Measurements from ENCODE around the gene TXLNB.
"Not testable (repeated sequence)": the region's sequence is repeated elsewhere in the genome, so short reads cannot be mapped to it uniquely, and the experiment has no call there.

TXLNB gene

DNA sequence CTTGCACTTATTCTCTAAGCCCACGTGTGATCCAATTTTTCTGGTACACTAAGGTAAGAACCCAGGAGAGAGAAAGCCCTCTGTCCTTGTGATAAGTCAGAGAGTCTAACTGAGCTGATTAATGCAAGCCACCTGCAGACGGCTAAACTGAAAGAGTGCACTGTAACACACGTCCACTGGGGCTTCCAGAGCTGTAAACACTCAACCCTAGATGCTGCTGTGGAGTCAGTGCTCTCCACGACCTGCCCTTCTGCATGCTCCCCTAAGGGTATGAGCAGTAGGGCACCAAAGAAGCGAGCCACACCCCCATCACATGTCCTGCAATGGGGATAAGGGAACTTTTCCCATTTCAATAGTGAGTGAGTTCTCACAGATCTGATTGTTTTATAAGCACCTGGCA, 55.7 kb downstream of the TXLNB start:
- DNase-seq (ENCODE audit: low read depth in 2 of 2): no peak

DNA sequence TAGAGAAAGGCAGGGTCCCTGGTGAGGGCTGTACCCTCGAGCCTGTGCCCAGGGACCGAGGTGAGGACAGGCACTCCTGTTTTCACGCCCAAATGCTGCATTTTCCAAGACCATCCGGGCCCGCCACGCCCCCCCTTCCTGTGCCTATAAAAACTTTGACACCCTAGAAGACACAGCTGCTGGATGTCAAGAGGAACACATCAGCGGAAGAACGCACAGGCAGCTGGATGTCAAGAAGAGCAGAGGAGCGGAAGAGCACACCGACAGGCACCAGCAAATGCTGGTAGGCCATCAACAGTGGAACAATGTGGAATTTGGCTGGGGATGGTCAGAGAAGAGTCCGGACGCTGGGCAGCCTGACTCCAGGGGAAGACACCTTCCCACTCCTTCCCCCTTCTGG, 56.1 kb downstream of the TXLNB start:
- DNase-seq (ENCODE audit: low read depth in 2 of 2): no peak

DNA sequence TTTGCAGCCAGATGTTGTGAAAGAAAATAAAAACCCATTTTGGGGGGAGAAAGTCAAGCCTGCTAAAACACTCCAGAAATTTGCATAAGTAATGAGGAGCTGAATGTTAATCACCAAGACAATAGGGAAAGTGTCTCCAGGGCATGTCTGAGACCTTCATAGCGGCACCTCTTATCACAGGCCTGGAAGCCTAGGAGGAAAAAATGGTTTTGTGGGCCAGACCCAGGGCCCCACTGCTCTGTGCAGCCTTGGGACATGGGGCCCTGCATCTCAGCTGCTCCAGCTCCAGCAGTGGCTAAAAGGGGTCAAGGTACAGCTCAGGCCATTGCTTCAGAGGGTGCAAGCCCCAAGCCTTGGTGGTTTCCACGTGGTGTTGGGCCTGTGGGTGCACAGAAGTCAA, 57.6 kb downstream of the TXLNB start:
- DNase-seq (ENCODE audit: low read depth in 2 of 2): not testable (repeated sequence)

DNA sequence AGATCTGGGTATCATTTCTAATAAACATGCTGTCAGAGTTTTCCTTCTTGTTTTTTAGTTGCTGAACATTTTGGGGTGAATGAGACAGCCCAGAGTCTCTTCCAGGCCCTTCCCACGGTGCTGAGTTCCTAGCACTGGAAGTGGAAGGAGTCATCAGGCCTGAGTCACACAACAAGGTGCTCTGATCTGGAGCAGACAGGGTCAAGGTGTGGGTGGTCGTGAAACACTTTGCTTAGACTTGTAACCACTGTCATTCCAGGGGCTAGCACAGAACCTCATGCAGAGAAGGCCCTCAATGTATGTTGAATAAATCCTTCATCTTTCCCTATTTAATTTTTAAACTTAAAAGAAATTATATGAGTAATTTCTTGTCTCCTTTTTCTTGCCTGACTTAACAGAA, 60.6 kb downstream of the TXLNB start:
- no peak for DNase-seq (ENCODE audit: low read depth in 2 of 2)

DNA sequence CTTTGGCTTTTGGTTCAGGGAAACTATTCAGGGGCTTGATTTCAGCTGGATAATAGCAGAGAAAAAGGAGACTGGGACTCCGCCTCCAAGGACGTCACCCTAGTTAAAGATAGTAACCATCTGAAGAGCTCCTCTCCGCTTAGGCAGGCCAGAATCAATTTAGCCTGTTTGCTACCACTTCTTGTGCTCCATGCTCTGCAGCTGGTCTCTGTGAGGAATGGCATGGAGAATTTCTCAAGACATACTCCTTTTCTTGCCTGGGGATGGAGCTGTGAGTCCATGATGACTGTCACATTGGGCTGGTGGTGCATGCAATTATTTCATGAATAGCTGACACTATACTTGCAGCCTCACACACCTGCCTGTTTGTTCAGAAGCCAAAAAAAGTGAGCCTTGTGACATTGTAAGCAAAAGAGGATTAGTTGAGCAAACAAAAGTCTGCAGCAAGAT, 61.4 kb downstream of the TXLNB start:
- DNase-seq (ENCODE audit: low read depth in 2 of 2): no peak

DNA sequence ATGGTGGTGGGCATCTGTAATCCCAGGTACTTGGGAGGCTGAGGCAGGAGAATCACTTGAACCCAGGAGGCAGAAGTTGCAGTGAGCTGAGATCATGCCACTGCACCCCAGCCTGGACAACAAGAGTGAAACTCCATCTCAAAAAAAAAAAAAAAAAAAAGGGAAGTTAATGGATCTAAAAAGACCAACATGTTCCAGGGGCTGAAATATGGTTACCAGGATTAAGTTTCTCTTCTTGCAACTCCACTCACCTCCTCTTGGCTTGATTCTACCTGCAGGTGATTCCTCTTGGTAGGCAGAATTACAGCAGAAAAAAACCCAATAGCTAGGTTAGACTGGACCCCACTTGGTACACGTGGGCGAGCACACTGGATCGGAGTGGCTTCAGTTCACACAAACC, 63.4 kb downstream of the TXLNB start:
- not testable (repeated sequence) for DNase-seq (ENCODE audit: low read depth in 2 of 2)

DNA sequence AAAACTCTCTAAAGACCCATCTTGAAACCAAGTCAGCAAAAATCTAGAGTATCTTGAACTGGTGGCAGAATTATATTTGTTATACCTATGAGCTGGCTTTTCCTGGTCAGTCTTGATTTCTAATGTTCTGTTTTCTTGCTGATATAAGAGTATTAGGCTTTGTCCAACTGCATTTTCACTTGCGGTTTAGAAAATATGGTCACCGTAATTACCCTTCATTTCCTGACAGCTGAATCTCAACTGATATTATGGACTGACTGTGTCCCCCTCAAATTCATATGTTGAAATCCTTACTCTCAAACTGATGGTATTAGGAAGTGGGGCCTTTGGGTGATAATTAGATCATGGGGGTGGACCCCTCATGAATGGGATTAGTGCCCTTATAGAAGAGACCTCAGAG, 72.1 kb downstream of the TXLNB start:
- DNase-seq (ENCODE audit: low read depth in 2 of 2): no peak

DNA sequence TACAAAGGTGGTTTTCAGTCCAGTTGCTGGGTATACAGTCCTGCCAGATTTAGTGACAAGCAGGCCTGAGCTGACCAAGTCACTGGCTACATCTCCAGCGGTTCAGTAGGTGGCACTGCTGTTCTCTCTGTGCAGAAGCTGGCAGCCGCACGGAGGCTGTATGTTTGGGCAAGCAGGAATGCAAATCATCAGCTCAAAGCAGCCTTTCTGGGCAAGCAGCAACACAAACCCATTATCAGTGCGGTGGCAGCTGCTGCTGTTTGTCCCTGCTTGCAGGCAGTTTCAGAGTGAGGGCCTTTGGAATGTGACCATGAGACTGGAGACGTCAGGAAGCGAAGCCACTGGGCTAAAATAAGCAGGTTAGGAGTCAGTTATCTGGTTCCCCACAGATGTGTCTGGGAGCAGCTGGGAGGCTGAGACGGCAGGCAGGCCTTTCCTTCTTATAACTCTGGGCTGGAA, 72.5 kb downstream of the TXLNB start:
- peak; percentile 51 to 55 for DNase-seq (ENCODE audit: low read depth in 2 of 2)

DNA sequence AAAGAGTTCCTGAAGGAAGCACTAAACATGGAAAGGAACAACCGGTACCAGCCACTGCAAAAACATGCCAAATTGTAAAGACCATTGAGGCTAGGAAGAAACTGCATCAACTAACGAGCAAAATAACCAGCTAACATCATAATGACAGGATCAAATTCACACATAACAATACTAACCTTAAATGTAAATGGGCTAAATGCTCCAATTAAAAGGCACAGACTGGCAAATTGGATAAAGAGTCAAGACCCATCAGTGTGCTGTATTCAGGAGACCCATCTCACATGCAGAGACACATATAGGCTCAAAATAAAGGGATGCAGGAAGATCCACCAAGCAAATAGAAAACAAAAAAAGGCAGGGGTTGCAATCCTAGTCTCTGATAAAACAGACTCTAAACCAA, 79.3 kb downstream of the TXLNB start:
- not testable (repeated sequence) for DNase-seq (ENCODE audit: low read depth in 2 of 2)

DNA sequence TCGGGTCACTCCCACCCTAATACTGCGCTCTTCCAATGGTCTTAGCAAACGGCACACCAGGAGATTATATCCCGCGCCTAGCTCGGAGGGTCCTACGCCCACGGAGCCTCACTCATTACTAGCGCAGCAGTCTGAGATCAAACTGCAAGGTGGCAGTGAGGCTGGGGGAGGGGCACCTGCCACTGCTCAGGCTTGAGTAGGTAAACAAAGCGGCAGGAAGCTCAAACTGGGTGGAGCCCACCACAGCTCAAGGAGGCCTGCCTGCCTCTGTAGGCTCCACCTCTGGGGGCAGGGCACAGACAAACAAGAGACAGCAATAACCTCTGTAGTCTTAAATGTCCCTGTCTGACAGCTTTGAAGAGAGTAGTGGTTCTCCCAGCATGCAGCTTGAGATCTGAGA, 81.0 kb downstream of the TXLNB start:
- DNase-seq (ENCODE audit: low read depth in 2 of 2): not testable (repeated sequence)

DNA sequence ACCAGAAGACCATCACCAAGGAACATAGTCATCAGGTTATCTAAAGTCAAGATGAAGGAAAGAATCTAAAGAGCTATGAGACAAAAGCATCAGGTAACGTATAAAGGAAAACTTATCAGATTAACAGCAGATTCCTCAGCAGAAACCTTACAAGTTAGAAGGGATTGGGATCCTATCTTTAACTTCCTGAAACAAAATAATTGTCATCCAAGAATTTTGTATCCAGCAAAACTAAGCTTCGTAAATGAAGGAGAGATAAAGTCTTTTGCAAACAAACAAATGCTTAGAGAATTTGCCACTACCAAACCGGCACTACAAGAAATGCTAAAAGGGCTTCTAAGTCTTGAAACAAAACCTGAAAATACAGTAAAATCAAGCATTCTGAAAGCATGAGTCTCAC, 86.0 kb downstream of the TXLNB start:
- no peak for DNase-seq (ENCODE audit: low read depth in 2 of 2)

DNA sequence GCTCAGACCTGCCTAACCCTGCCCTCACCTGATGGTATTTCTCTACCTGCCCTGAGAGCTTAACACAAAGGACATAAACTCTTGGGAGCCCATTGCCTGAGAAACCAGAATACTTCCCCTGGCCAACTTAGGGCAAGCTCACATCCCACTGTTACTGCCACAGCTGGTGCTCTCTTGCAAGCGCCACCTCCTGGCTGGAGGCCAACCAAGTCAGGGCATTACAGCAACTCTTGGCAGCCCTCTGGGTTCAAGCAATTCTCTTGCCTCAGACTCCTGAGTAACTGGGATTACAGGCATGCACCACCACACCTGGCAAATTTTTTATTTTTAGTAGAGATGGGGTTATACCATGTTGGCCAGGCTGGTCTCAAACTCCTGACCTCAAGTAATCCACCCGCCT, 86.8 kb downstream of the TXLNB start:
- no peak for DNase-seq (ENCODE audit: low read depth in 2 of 2)

DNA sequence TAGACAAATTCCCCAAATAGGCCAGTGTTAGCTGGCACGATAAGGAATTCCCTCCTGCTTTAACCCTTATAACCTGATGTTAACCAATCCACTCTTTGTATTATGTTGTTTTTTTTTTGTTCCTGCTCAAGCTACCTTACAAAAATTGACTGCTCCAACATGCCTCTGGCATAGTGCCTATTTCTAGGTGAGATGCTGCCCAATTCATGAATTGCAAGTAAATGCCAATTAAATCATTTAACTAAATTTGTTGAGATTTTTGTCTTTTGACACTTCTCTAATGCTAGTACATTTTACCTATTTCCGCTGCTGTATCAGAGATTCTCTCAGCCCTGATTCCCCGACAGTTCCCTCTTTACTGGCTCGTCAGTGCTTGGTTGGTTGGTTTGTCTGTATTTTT, 90.4 kb downstream of the TXLNB start:
- DNase-seq (ENCODE audit: low read depth in 2 of 2): no peak

DNA sequence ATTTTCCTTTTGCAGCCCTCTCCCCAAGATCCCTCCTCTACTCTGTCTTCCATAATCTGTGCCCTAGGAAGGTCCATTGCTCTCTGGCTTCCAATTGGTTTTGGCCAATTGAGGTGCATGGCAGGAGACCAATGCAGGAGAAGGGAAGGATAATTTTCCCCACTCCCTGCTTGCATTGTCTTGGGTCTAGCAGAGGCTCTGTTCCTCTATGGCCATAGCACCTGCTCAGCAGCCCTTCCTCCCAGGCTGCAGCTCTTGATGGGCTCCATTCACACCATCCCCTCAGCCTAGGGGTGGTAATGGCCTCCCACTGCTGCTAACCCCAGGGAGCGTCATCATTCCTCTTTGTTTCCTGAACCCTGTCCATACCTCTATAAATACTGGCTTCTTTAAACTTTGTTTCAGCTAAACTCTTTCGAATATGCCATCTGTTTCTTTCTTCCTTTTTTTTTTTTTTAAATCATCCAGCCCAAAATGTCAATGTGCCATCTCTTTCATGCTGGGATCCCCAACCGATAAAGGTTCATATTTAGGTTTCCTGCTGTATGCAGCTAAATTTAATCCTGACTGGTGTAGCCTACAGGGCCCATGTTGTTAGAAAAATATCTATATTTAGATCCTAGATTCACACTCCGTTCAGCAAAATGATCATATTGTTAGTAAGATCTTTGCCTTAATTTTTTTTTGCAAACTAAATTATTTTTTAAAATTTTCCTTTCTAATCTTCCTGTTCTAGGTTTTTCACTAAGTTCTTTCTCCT, 93.1 kb downstream of the TXLNB start:
- no peak for DNase-seq (ENCODE audit: low read depth in 2 of 2)

DNA sequence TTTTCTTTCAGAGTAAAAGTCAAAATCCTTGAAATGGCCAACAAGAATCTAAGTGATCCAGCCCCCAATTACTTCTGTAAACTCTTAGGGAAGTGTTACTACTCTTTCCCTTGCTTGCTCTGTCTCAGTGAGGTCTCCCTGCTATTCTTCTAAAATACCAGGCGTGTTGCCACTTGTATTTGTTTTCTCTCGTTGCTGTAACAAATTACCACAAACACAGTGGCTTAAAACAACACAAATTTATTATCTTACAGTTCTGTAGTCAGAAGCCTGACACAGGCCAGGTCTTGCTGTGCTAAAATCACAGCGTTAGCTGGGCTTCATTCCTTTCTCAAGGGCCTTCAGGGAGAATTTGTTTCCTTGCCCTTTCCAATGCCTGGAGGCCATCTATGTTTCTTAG, 97.1 kb downstream of the TXLNB start:
- DNase-seq (ENCODE audit: low read depth in 2 of 2): no peak
